ENCODE measurements around the gene KCNJ14.

GRCh38 chr19:48461651-48461981 is 6.2 kb downstream of the KCNJ14 start:
- TF ChIP-seq EZH2 (IDR thresholded peaks at IDR 0.05; ENCODE audit: insufficient read depth, poor library complexity, severe bottlenecking) (no peak), EZH2phosphoT487 (IDR thresholded peaks at IDR 0.05; ENCODE audit: insufficient read depth, low read depth) (no peak)
